GM23248 (cell line): Measurements from ENCODE around the gene GADD45G. TPM values are rescaled to one million over a fixed set of nuclear protein-coding genes. Genes with fewer than 3 reads are reported as not detected.

Source experiments
- DNase-seq: peaks from one replicate; pipeline ENCODE4 v3.0.0-alpha.2; 2015
- H2AFZ ChIP-seq: fragments of 200-600 bp; sonication (generic); 2 replicates; pipeline ENCODE4 v1.6.1; 2016; ENCODE audit warnings: antibody characterized with exemption
- H3F3A ChIP-seq: fragments of 200-600 bp; sonication (generic); 2 replicates; pipeline ENCODE4 v1.6.1; 2016; ENCODE audit warnings: mild to moderate bottlenecking, antibody characterized with exemption, mixed run types; ENCODE audit not compliant: insufficient read depth
- H3K27ac ChIP-seq: fragments of 200-600 bp; sonication (generic); 2 replicates; pipeline ENCODE4 v1.5.1; 2016; ENCODE audit warnings: mild to moderate bottlenecking
- H3K27me3 ChIP-seq: fragments of 200-600 bp; sonication (generic); replicated peaks from 2 replicates; pipeline ENCODE4 v1.6.1; 2016; ENCODE audit warnings: mild to moderate bottlenecking; ENCODE audit not compliant: insufficient read depth
- H3K36me3 ChIP-seq: fragments of 200-600 bp; sonication (generic); 2 replicates; pipeline ENCODE4 v1.6.1; 2016; ENCODE audit warnings: low read depth, mild to moderate bottlenecking
- H3K4me1 ChIP-seq: fragments of 200-600 bp; sonication (generic); 2 replicates; pipeline ENCODE4 v1.6.1; 2016; ENCODE audit warnings: mild to moderate bottlenecking; ENCODE audit not compliant: insufficient read depth
- H3K4me2 ChIP-seq: fragments of 200-600 bp; sonication (generic); one replicate; pipeline ENCODE4 v1.6.1; 2016; ENCODE audit warnings: mild to moderate bottlenecking; ENCODE audit not compliant: unreplicated experiment
- H3K4me3 ChIP-seq: fragments of 200-600 bp; sonication (generic); 2 replicates; pipeline ENCODE4 v1.5.1; 2016; ENCODE audit warnings: mild to moderate bottlenecking
- H3K79me2 ChIP-seq: fragments of 200-600 bp; sonication (generic); 2 replicates; pipeline ENCODE4 v1.6.1; 2016; ENCODE audit warnings: mild to moderate bottlenecking; ENCODE audit not compliant: insufficient read depth
- H3K9ac ChIP-seq: fragments of 200-600 bp; sonication (generic); 2 replicates; pipeline ENCODE4 v1.6.1; 2016; ENCODE audit warnings: mild to moderate bottlenecking
- H3K9me2 ChIP-seq: fragments of 200-600 bp; sonication (generic); 2 replicates; pipeline ENCODE4 v1.6.1; 2016; ENCODE audit warnings: mixed run types, mild to moderate bottlenecking, moderate library complexity; ENCODE audit not compliant: insufficient read depth
- H3K9me3 ChIP-seq: fragments of 200-600 bp; sonication (generic); one replicate; pipeline ENCODE4 v1.6.1; 2017; ENCODE audit warnings: low read depth
- H4K20me1 ChIP-seq: fragments of 200-600 bp; sonication (generic); 2 replicates; pipeline ENCODE4 v1.6.0; 2016; ENCODE audit not compliant: insufficient read depth
- EZH2 ChIP-seq: fragments of 200-600 bp; sonication (generic); IDR thresholded peaks from 2 replicates; pipeline ENCODE4 v1.6.1; 2018; ENCODE audit warnings: antibody characterized with exemption, mild to moderate bottlenecking; ENCODE audit not compliant: insufficient read depth, poor library complexity, severe bottlenecking
- EZH2phosphoT487 ChIP-seq: fragments of 200-600 bp; sonication (generic); IDR thresholded peaks from 2 replicates; pipeline ENCODE4 v1.6.1; 2018; ENCODE audit warnings: antibody characterized with exemption, moderate library complexity, mild to moderate bottlenecking, low read depth; ENCODE audit not compliant: insufficient read depth
- WGBS, 2 experiments: methylation state at CpG; one replicate each; pipeline ENCODE4 v1.1.6; 2015 to 2017; ENCODE audit warnings: low lambda C conversion rate in 2 of 2, low coverage in 1 of 2; ENCODE audit errors: missing lambda C conversion rate in 2 of 2; 5-methylcytosine and 5-hydroxymethylcytosine counted together
- in situ Hi-C: fragments of 300-500 bp; cut with MboI; formaldehyde crosslinking; loops from 2 replicates; pipeline ENCODE4 v1.15.0; 2020
- polyA plus RNA-seq: library from polyadenylated mRNA; unstranded; fragments of >200 nt; fragmentation: Nextera tagmentation; extraction: Ambion mirVana; gene quantifications from 2 replicates; pipeline ENCODE4 v1.2.1, GENCODE V29; 2016
- total RNA-seq: library from RNA; depleted of rRNA; stranded (reverse); fragments of >200 nt; shearing (Covaris generic); gene quantifications from 2 replicates; pipeline ENCODE4 v1.2.3, GENCODE V29; 2014; rRNA removed

The GADD45G gene
- total and polyA plus RNA-seq, 2 experiments from 2014 or later = 0.54 to 1.2 TPM

DNA sequence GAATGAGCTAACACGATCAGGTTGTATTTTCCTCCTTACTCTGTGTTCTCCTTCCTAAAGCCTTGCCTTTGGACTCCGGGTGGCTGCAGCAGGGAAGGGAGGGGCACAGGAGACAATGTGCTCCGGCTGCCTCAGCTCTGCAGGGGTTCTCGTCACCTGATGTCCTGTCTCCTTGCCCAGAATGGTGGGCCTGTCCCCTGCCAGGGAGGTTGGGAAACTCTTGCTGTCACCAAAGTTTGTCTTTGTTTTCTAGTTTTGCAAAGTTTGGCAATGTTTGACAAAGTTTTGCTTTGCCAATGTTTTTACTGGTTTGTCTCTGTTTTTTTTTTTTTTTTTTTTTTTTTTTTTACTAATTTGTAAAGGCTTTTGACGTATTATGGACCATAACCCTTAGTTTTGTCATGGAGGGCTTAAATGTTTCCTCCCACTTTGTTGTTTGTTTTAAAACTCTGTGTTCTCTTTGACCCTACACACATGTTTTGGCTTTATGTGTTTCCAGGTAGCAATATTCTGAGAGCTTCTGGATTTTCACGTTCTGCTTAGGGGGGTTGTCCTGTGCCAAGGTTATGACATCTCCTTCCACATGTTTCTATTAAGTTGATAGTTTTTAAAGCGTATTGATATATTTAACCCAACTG, 49.3 kb downstream of the GADD45G start:
- Histone ChIP-seq H3K9ac (no peak overlapping the region), H3K4me1 (no peaks in the 10 kb centered on the region), H3K27me3 (0 out of 2 replicates have a peak, but pooled peaks cover 4% of the 10 kb centered on the region), H3K36me3 (no peaks in the 10 kb centered on the region), H3K9me3 (no peaks in the 10 kb centered on the region), H3K79me2 (no peaks in the 10 kb centered on the region), H4K20me1 (no peaks in the 10 kb centered on the region), H3K27ac (no peak overlapping the region), H3F3A (no peaks in the 10 kb centered on the region), H2AFZ (no peak overlapping the region), H3K4me3 (no peak overlapping the region), H3K4me2 (no peak overlapping the region), H3K9me2 (no peaks in the 10 kb centered on the region)
- no peak for DNase-seq
- in situ Hi-C loops = no loop called here
- TF ChIP-seq EZH2 = no peak
- 28% methylated on average over 7 of the region's 7 CpGs for WGBS, 2 experiments

- no peak overlapping the region for H3K9ac ChIP-seq
- H3K4me1 ChIP-seq = no peaks in the 10 kb centered on the region
- H3K9me3 ChIP-seq = no peaks in the 10 kb centered on the region
- H3K4me3 ChIP-seq = no peak overlapping the region
- DNase-seq = no peak
- TF ChIP-seq EZH2phosphoT487 = no peak
- no peak for TF ChIP-seq EZH2
- H3K27me3 ChIP-seq = 0 out of 2 replicates have a peak, but pooled peaks cover 4% of the 10 kb centered on the region
- no peaks in the 10 kb centered on the region for H3K79me2 ChIP-seq
- no peaks in the 10 kb centered on the region for H3K9me2 ChIP-seq
- WGBS, 2 experiments = 67 to 69% methylated on average over 16 to 17 of the region's 17 CpGs
- H3K36me3 ChIP-seq = no peaks in the 10 kb centered on the region
- no peak overlapping the region for H2AFZ ChIP-seq
- no peaks in the 10 kb centered on the region for H3F3A ChIP-seq
- in situ Hi-C loops = no loop called here
- no peak overlapping the region for H3K4me2 ChIP-seq
- no peak overlapping the region for H3K27ac ChIP-seq
- no peaks in the 10 kb centered on the region for H4K20me1 ChIP-seq
Observed at GRCh38 chr9:89655056-89655989, 50.5 kb downstream of the GADD45G start.

Other genes with a start within 250 kb of the GADD45G start
- 0.11 and 1.3 TPM in 2 replicates for gene SEMA4D, start 106.9 kb upstream of the GADD45G start, total RNA-seq
- 0.11 and 0.25 TPM in 2 replicates for gene SEMA4D, start 106.9 kb upstream of the GADD45G start, polyA plus RNA-seq